DND-41 (cell line): Measurements from ENCODE around the gene COL6A2.

Experiments
- ATAC-seq: fragments of 200-7000 bp; cut with Tn5 transposase; 3 replicates; pipeline ENCODE4 v1.9.1; 2021; ENCODE audit warnings: low read depth; ENCODE audit not compliant: insufficient read depth
- DNase-seq: peaks from one replicate; pipeline ENCODE4 v3.0.0-alpha.2; 2020
- H2AFZ ChIP-seq: 2 replicates; pipeline ENCODE4 v1.6.0; 2012; ENCODE audit warnings: low read depth, low read length
- H3K27ac ChIP-seq: 2 replicates; pipeline ENCODE4 v1.5.1; 2012; ENCODE audit warnings: low read length, inconsistent platforms
- H3K27me3 ChIP-seq: fragments of 200-600 bp; sonication (generic); 2 replicates; pipeline ENCODE4 v1.6.0; 2012; ENCODE audit warnings: low read length, mild to moderate bottlenecking, inconsistent platforms; ENCODE audit not compliant: insufficient read depth, poor library complexity
- H3K36me3 ChIP-seq: 2 replicates; pipeline ENCODE4 v1.5.1; 2012; ENCODE audit warnings: low read length, inconsistent platforms; ENCODE audit not compliant: insufficient read depth
- H3K4me1 ChIP-seq: 2 replicates; pipeline ENCODE4 v1.5.1; 2012; ENCODE audit warnings: mild to moderate bottlenecking, low read length; ENCODE audit not compliant: insufficient read depth
- H3K4me2 ChIP-seq: 2 replicates; pipeline ENCODE4 v1.6.0; 2012; ENCODE audit warnings: mild to moderate bottlenecking, moderate library complexity, low read length, inconsistent platforms; ENCODE audit not compliant: insufficient read depth
- H3K4me3 ChIP-seq, 2 experiments: fragments of 200-600 bp in 1 of 2; shearing (Covaris generic) in 1 of 2; 2 replicates each; pipeline ENCODE4 v1.5.1; 2012 to 2016; ENCODE audit warnings: inconsistent platforms in 2 of 2, low read length in 2 of 2, mild to moderate bottlenecking in 2 of 2, low read depth in 1 of 2, moderate library complexity in 1 of 2
- H3K79me2 ChIP-seq: 2 replicates; pipeline ENCODE4 v1.6.0; 2012; ENCODE audit warnings: low read length, inconsistent platforms; ENCODE audit not compliant: insufficient read depth
- H3K9ac ChIP-seq: 2 replicates; pipeline ENCODE4 v1.6.0; 2012; ENCODE audit warnings: low read depth, mild to moderate bottlenecking, inconsistent platforms, low read length, moderate library complexity
- H3K9me3 ChIP-seq: 2 replicates; pipeline ENCODE4 v1.5.1; 2012; ENCODE audit warnings: low read length, moderate library complexity, mild to moderate bottlenecking, inconsistent platforms; ENCODE audit not compliant: insufficient read depth, severe bottlenecking
- H4K20me1 ChIP-seq: 2 replicates; pipeline ENCODE4 v1.6.0; 2012; ENCODE audit warnings: low read length; ENCODE audit not compliant: insufficient read depth
- CTCF ChIP-seq: IDR thresholded peaks from 2 replicates; pipeline ENCODE4 v1.5.1; 2012; ENCODE audit warnings: borderline replicate concordance, low read length, moderate library complexity, mild to moderate bottlenecking; ENCODE audit not compliant: poor library complexity, severe bottlenecking; ENCODE audit errors: extremely low read depth
- EZH2 ChIP-seq: IDR thresholded peaks from 3 replicates; pipeline ENCODE4 v1.6.1; 2012; ENCODE audit warnings: borderline replicate concordance, low read depth, mild to moderate bottlenecking, moderate library complexity, low read length, inconsistent platforms; ENCODE audit not compliant: severe bottlenecking

Gene COL6A2

GRCh38 chr21:46116189-46116775, 18.4 kb downstream of the COL6A2 start:
- H2AFZ ChIP-seq, result no peak overlapping the region

GRCh38 chr21:46116776-46117585, 19.1 kb downstream of the COL6A2 start:
- no peaks in the 10 kb centered on the region for H3K36me3 ChIP-seq

More at GRCh38 chr21:46116189-46116775, 18.4 kb downstream of the COL6A2 start:
- ATAC-seq (no peak), DNase-seq (no peak)
- H3K4me1 ChIP-seq, result no peaks in the 10 kb centered on the region
- H3K27ac ChIP-seq, result no peak overlapping the region
- H3K9ac ChIP-seq, result no peak overlapping the region
- no peaks in the 10 kb centered on the region for H3K27me3 ChIP-seq
- H3K4me2 ChIP-seq, result no peak overlapping the region
- H4K20me1 ChIP-seq, result no peaks in the 10 kb centered on the region
- no peaks in the 10 kb centered on the region for H3K36me3 ChIP-seq
- H3K9me3 ChIP-seq, result peaks cover 5% of the 10 kb centered on the region
- TF ChIP-seq EZH2 (no peak), CTCF (no peak)
- no peak overlapping the region for H3K4me3 ChIP-seq
- H3K79me2 ChIP-seq, result no peaks in the 10 kb centered on the region

DNA sequence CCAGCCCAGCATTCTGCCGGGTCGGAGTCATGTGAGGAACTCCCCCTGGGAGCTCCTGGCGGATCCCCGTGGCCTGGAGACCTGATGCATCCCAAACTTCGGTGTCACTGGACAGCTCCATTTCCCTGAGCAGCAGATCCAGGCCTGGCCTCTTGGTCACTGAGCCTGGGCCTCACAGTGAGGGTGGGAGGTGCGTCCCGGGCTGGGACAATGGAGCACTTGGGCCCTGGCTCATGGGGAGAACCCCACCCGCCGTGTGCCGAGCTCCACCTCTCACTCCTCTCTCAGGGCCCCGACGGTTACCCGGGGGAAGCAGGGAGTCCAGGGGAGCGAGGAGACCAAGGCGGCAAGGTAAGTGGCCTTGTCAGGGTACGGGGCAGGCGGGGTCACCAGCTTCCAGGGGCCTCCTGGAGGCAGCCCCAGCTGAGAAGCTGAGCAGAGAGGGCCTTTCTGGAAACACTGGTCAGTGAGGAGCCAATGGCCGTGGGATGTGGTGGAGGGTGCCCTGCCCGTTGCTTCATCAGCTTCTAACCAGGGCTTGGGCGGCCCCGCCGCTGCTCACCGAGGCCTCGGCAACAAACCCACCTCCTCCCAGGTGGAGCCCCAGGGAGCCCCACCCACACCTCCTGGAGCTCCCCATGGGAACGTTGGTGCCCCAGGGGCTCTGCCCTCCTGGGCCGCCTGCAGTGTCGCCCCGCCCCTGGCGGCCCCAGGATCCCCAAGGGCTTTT, 19.8 kb downstream of the COL6A2 start:
- no peak for TF ChIP-seq CTCF
- no peak for TF ChIP-seq EZH2
- Histone ChIP-seq H2AFZ (no peak overlapping the region), H3K4me3 (no peak overlapping the region), H3K27ac (no peak overlapping the region), H3K27me3 (no peaks in the 10 kb centered on the region), H3K9me3 (peaks cover 5% of the 10 kb centered on the region), H4K20me1 (no peaks in the 10 kb centered on the region), H3K4me2 (no peak overlapping the region), H3K36me3 (no peaks in the 10 kb centered on the region), H3K79me2 (no peaks in the 10 kb centered on the region), H3K4me1 (no peaks in the 10 kb centered on the region), H3K9ac (no peak overlapping the region)
- DNase-seq (no peak), ATAC-seq (no peak)

More at GRCh38 chr21:46116776-46117585, 19.1 kb downstream of the COL6A2 start:
- ATAC-seq (no peak), DNase-seq (no peak)
- Histone ChIP-seq H3K79me2 (no peaks in the 10 kb centered on the region), H3K4me1 (no peaks in the 10 kb centered on the region), H3K9ac (no peak overlapping the region), H4K20me1 (no peaks in the 10 kb centered on the region), H3K4me3 (no peak overlapping the region), H3K27me3 (no peaks in the 10 kb centered on the region), H3K27ac (no peak overlapping the region), H3K4me2 (no peak overlapping the region), H2AFZ (no peak overlapping the region), H3K9me3 (peaks cover 5% of the 10 kb centered on the region)
- TF ChIP-seq EZH2, result no peak
- no peak for TF ChIP-seq CTCF
